ENCODE measurements around the gene RBMS1. TPM values are rescaled to one million over a fixed set of nuclear protein-coding genes. Genes with fewer than 3 reads are reported as not detected.
"Not testable (repeated sequence)": the region's sequence is repeated elsewhere in the genome, so short reads cannot be mapped to it uniquely, and the experiment has no call there.

RBMS1 gene
- polyA plus RNA-seq, 4 donors: 138 to 147 (median 146) TPM

- DNase-seq (ENCODE audit: low read depth in 4 of 4, low spot score in 3 of 4): no peak
Observed at GRCh38 chr2:160440888-160441287, 52.7 kb downstream of the RBMS1 start.

- not testable (repeated sequence) for DNase-seq (ENCODE audit: low read depth in 4 of 4, low spot score in 3 of 4)
Observed at GRCh38 chr2:160439038-160439437, 54.6 kb downstream of the RBMS1 start.

- no peak for DNase-seq (ENCODE audit: low read depth in 4 of 4, low spot score in 3 of 4)
Observed at GRCh38 chr2:160437273-160437672, 56.3 kb downstream of the RBMS1 start.

- DNase-seq (ENCODE audit: low read depth in 4 of 4, low spot score in 3 of 4): no peak
Observed at GRCh38 chr2:160434254-160434948, 59.2 kb downstream of the RBMS1 start.

GRCh38 chr2:160433466-160434140 is 60.0 kb downstream of the RBMS1 start:
- no peak for DNase-seq (ENCODE audit: low read depth in 4 of 4, low spot score in 3 of 4)

- no peak for DNase-seq (ENCODE audit: low read depth in 4 of 4, low spot score in 3 of 4)
Observed at GRCh38 chr2:160432633-160433032, 61.0 kb downstream of the RBMS1 start.

GRCh38 chr2:160431441-160431840 is 62.2 kb downstream of the RBMS1 start:
- no peak for DNase-seq (ENCODE audit: low read depth in 4 of 4, low spot score in 3 of 4)

- no peak for DNase-seq (ENCODE audit: low read depth in 4 of 4, low spot score in 3 of 4)
Observed at GRCh38 chr2:160430001-160430344, 63.6 kb downstream of the RBMS1 start.

GRCh38 chr2:160429248-160430000 is 64.2 kb downstream of the RBMS1 start:
- DNase-seq (ENCODE audit: low read depth in 4 of 4, low spot score in 3 of 4): peak in 2 of 4 donors; percentile 56 to 67

GRCh38 chr2:160428405-160428763 is 65.2 kb downstream of the RBMS1 start:
- no peak for DNase-seq (ENCODE audit: low read depth in 4 of 4, low spot score in 3 of 4)

- peak in 2 of 4 donors; percentile 44 to 62 for DNase-seq (ENCODE audit: low read depth in 4 of 4, low spot score in 3 of 4)
Observed at GRCh38 chr2:160427629-160428404, 65.8 kb downstream of the RBMS1 start.

- DNase-seq (ENCODE audit: low read depth in 4 of 4, low spot score in 3 of 4): no peak
Observed at GRCh38 chr2:160426604-160427003, 67.0 kb downstream of the RBMS1 start.

- no peak for DNase-seq (ENCODE audit: low read depth in 4 of 4, low spot score in 3 of 4)
Observed at GRCh38 chr2:160425434-160426151, 68.0 kb downstream of the RBMS1 start.

- DNase-seq (ENCODE audit: low read depth in 4 of 4, low spot score in 3 of 4): no peak
Observed at GRCh38 chr2:160423126-160423525, 70.5 kb downstream of the RBMS1 start.

- DNase-seq (ENCODE audit: low read depth in 4 of 4, low spot score in 3 of 4): not testable (repeated sequence)
Observed at GRCh38 chr2:160421646-160422501, 71.7 kb downstream of the RBMS1 start.

GRCh38 chr2:160420711-160421110 is 72.9 kb downstream of the RBMS1 start:
- no peak for DNase-seq (ENCODE audit: low read depth in 4 of 4, low spot score in 3 of 4)

- DNase-seq (ENCODE audit: low read depth in 4 of 4, low spot score in 3 of 4): no peak
Observed at GRCh38 chr2:160419776-160420505, 73.7 kb downstream of the RBMS1 start.

- no peak for DNase-seq (ENCODE audit: low read depth in 4 of 4, low spot score in 3 of 4)
Observed at GRCh38 chr2:160418853-160419252, 74.8 kb downstream of the RBMS1 start.

- no peak for DNase-seq (ENCODE audit: low read depth in 4 of 4, low spot score in 3 of 4)
Observed at GRCh38 chr2:160418398-160418765, 75.2 kb downstream of the RBMS1 start.
